Gastrocnemius medialis (tissue), 4 donors: Measurements from ENCODE around the gene PCLO. TPM values are rescaled to one million over a fixed set of nuclear protein-coding genes. Genes with fewer than 3 reads are reported as not detected.

ENCODE experiments used
- ATAC-seq, 2 donors: fragments of 150-250 bp; one replicate each; pipeline ENCODE4 v1.9.1; 2016
- DNase-seq, 2 donors: peaks; one replicate each; pipeline ENCODE4 v3.0.0-alpha.2; 2019
- H3K27ac ChIP-seq, 4 donors: fragments of 200-600 bp; sonication (generic); 1 replicate in 1 of 4; 2 replicates in 3 of 4; pipeline ENCODE4 v1.5.1; 2016 to 2018; ENCODE audit warnings: mild to moderate bottlenecking in 2 of 4, moderate library complexity in 1 of 4
- H3K27me3 ChIP-seq, 3 donors: fragments of 200-600 bp; sonication (generic) in 2 of 3; 1 replicate in 1 of 3; 2 replicates in 2 of 3; pipeline versions ENCODE4 v1.5.1 to v1.6.0; 2016 to 2019; ENCODE audit warnings: mild to moderate bottlenecking in 1 of 3, moderate library complexity in 1 of 3
- H3K36me3 ChIP-seq, 2 donors: fragments of 200-600 bp; sonication (generic) in 1 of 2; one replicate each; pipeline ENCODE4 v1.5.1; 2017 to 2018
- H3K4me1 ChIP-seq, 2 donors: fragments of 200-600 bp; sonication (generic) in 1 of 2; one replicate each; pipeline ENCODE4 v1.5.1; 2016 to 2017; ENCODE audit warnings: mild to moderate bottlenecking in 2 of 2
- H3K4me3 ChIP-seq, 4 donors: fragments of 200-600 bp; sonication (generic) in 3 of 4; 1 replicate in 1 of 4; 2 replicates in 3 of 4; pipeline ENCODE4 v1.5.1; 2016 to 2019; ENCODE audit warnings: mild to moderate bottlenecking in 2 of 4
- H3K9me3 ChIP-seq, 3 donors: fragments of 200-600 bp; sonication (generic) in 2 of 3; 1 replicate in 1 of 3; 2 replicates in 2 of 3; pipeline ENCODE4 v1.5.1; 2016 to 2019
- POLR2A ChIP-seq, 2 donors: fragments of 450-650 bp; IDR thresholded peaks; one replicate each; pipeline ENCODE4 v1.6.1; 2017; ENCODE audit warnings: antibody characterized with exemption in 2 of 2, mild to moderate bottlenecking in 2 of 2, moderate library complexity in 2 of 2
- in situ Hi-C, 4 donors: fragments of 200-750 bp; cut with MboI; loops; one replicate each; pipeline versions ENCODE4 v1.15.0 to v1.8.0; 2017; ENCODE audit warnings: low sequenced_read_pairs in 4 of 4
- intact Hi-C: fragments of 100-400 bp; cut with DNase I; formaldehyde crosslinking; loops from one replicate; pipeline ENCODE4 v1.15.1; 2023; ENCODE audit warnings: low total_unique reads
- total RNA-seq, 4 donors: library from RNA; depleted of rRNA; stranded (reverse); fragments of >200 nt; gene quantifications; one replicate each; pipeline versions ENCODE4 v1.1.0 to v1.2.3, GENCODE V29; 2016
- TF ChIP-seq, protein P1 (sequence below), 5 experiments: fragments of 450-650 bp in 3 of 5; fragments of 200-600 bp in 2 of 5; sonication (generic) in 2 of 5; IDR thresholded peaks in 4 of 5; conservative IDR thresholded peaks in 1 of 5; 1 replicate in 4 of 5; 2 replicates in 1 of 5; pipeline ENCODE4 v1.5.1; 2016 to 2019; ENCODE audit warnings: antibody characterized with exemption in 5 of 5, mild to moderate bottlenecking in 3 of 5, moderate library complexity in 3 of 5

The PCLO gene
- total RNA-seq, 4 donors from 2014 or later: 0.05 to 0.29 TPM; not detected in 2

DNA sequence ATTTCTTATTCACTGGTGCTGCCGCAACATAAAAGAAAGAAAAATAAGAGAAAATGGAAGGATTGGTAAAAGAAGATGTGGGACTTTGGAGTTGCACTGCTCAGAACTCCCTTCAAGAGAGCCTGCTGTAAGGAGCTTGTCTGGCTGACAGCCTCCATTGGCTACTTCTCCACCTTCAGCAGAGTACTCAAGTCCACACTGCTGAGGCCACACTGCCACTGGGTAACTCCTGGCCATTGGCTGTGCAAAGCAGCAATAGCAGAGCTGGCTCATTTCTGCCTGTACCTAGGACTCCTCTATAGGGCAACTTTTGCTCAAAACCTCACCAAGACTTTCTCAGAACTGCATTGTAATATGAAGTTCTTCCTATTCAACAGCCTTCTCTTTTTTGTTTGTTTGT, 38.7 kb upstream of the PCLO start:
- intact Hi-C loops: no loop called here

DNA sequence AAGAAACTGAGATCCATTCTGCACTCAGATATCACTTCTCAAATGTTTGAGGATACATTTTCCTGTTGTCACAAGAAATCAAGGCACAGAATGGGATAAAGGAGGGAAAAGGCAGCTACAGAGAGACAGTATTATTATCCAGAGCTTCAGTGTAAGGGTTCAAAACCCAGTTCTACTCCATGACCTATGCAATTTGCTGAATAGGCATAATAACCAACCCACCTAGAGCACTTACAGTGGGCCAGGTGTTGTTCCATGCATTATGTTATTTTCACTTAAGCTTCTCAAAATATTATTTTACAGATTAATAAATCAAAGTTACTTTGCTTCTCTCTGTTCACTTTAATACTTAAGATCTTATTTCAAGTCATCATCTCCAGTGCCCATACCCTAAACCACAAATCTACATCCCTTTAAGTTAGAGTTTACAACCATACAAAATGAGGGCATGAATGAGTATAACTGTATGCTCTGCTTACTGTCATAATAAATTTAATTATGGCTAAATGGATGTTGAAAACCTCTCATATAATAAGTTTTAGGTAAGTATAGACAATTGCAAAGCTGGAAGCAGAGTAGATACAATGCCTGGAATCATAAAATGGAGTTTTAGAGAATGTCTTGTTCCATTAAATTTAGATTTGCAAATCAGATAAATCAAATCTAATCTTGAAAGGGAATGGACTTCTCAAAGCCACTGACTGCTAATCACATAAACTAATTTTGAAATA, 28.1 kb upstream of the PCLO start:
- Histone ChIP-seq H3K4me1 (no peaks in the 10 kb centered on the region), H3K4me3 (no peak overlapping the region), H3K27ac (no peak overlapping the region), H3K36me3 (no peaks in the 10 kb centered on the region), H3K9me3 (no peaks in the 10 kb centered on the region), H3K27me3 (no peaks in the 10 kb centered on the region)
- DNase-seq (no peak), ATAC-seq (no peak)
- intact Hi-C loops: no loop called here
- in situ Hi-C loops: no loop called here
- TF ChIP-seq, protein P1, sequence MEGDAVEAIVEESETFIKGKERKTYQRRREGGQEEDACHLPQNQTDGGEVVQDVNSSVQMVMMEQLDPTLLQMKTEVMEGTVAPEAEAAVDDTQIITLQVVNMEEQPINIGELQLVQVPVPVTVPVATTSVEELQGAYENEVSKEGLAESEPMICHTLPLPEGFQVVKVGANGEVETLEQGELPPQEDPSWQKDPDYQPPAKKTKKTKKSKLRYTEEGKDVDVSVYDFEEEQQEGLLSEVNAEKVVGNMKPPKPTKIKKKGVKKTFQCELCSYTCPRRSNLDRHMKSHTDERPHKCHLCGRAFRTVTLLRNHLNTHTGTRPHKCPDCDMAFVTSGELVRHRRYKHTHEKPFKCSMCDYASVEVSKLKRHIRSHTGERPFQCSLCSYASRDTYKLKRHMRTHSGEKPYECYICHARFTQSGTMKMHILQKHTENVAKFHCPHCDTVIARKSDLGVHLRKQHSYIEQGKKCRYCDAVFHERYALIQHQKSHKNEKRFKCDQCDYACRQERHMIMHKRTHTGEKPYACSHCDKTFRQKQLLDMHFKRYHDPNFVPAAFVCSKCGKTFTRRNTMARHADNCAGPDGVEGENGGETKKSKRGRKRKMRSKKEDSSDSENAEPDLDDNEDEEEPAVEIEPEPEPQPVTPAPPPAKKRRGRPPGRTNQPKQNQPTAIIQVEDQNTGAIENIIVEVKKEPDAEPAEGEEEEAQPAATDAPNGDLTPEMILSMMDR (IDR thresholded peaks at IDR 0.05 in 4 of 5, conservative IDR thresholded peaks at IDR 0.05 in 1 of 5): no peak
- no peak for TF ChIP-seq POLR2A (IDR thresholded peaks at IDR 0.05)

More for the DNA sequence above, 38.7 kb upstream of the PCLO start:
- Histone ChIP-seq H3K4me3 (no peak overlapping the region), H3K27me3 (no peaks in the 10 kb centered on the region), H3K27ac (no peak overlapping the region), H3K36me3 (no peaks in the 10 kb centered on the region), H3K4me1 (no peaks in the 10 kb centered on the region), H3K9me3 (no peaks in the 10 kb centered on the region)
- no peak for DNase-seq
- in situ Hi-C loops: no loop called here
- no peak for ATAC-seq
- TF ChIP-seq, protein P1 (IDR thresholded peaks at IDR 0.05 in 4 of 5, conservative IDR thresholded peaks at IDR 0.05 in 1 of 5): no peak
- TF ChIP-seq POLR2A (IDR thresholded peaks at IDR 0.05): no peak

- H3K36me3 ChIP-seq: no peaks in the 10 kb centered on the region
- no peak overlapping the region for H3K27ac ChIP-seq
- no peaks in the 10 kb centered on the region for H3K9me3 ChIP-seq
- no peak overlapping the region for H3K4me3 ChIP-seq
- ATAC-seq: no peak
- no peak for DNase-seq
- no peaks in the 10 kb centered on the region for H3K4me1 ChIP-seq
- no peaks in the 10 kb centered on the region for H3K27me3 ChIP-seq
- intact Hi-C loops (no loop called here), in situ Hi-C loops (no loop called here)
- TF ChIP-seq, protein P1 (IDR thresholded peaks at IDR 0.05 in 4 of 5, conservative IDR thresholded peaks at IDR 0.05 in 1 of 5): no peak
- TF ChIP-seq POLR2A (IDR thresholded peaks at IDR 0.05): no peak
Measured at GRCh38 chr7:83178796-83179195, 16.1 kb upstream of the PCLO start.

DNA sequence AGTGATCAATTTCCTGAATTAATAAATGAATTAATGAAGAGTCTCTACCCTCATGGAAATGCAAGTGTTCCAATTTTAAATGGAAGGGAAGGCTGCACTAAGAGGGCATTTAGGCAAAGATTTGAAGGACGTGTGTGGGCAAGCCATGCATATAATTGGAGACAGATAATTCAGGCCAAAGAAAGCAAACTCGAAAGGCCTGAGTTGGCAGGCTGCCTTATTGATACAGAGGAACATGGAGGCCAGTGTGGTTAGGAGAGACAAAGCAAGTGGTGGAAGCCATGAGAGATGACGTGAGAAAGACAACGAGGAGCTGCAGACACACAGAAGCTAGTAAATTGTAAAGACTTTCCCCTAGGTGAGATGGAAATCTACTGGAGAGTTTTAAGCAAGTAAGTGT, 15.4 kb upstream of the PCLO start:
- intact Hi-C loops (no loop called here), in situ Hi-C loops (no loop called here)
- H3K9me3 ChIP-seq: no peaks in the 10 kb centered on the region
- ATAC-seq (no peak), DNase-seq (no peak)
- no peaks in the 10 kb centered on the region for H3K27me3 ChIP-seq
- H3K4me1 ChIP-seq: no peaks in the 10 kb centered on the region
- H3K36me3 ChIP-seq: no peaks in the 10 kb centered on the region
- no peak overlapping the region for H3K27ac ChIP-seq
- no peak overlapping the region for H3K4me3 ChIP-seq
- TF ChIP-seq, protein P1 (IDR thresholded peaks at IDR 0.05 in 4 of 5, conservative IDR thresholded peaks at IDR 0.05 in 1 of 5): no peak
- no peak for TF ChIP-seq POLR2A (IDR thresholded peaks at IDR 0.05)

- Histone ChIP-seq H3K27ac (no peak overlapping the region), H3K9me3 (no peaks in the 10 kb centered on the region), H3K27me3 (no peaks in the 10 kb centered on the region), H3K4me3 (no peak overlapping the region), H3K4me1 (no peaks in the 10 kb centered on the region), H3K36me3 (no peaks in the 10 kb centered on the region)
- ATAC-seq (no peak), DNase-seq (no peak)
- intact Hi-C loops: no loop called here
- TF ChIP-seq, protein P1 (IDR thresholded peaks at IDR 0.05 in 4 of 5, conservative IDR thresholded peaks at IDR 0.05 in 1 of 5): no peak
- TF ChIP-seq POLR2A (IDR thresholded peaks at IDR 0.05): no peak
- in situ Hi-C loops: no loop called here
Measured at GRCh38 chr7:83173664-83174063, 11.0 kb upstream of the PCLO start.
